ENCODE measurements around the gene PTPRCAP.

DNA sequence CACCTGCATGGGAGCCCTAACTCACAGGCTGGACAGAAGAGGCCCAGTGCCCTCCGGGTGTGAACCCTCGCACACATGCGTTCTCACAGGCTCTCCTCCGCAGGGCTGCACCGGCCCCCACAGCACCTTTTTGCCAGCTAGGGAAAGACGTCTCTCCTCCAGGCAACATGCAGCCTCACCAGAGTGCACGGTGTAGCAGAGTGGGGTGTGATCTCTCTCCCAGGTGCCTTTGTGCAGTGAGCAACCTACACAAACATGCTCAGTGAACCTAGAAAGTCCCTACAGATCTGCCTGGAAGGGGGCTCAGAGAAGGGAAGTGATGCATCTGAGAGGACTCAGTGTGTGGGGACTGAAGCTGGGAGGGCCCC is 25.7 kb downstream of the PTPRCAP start:
- TF ChIP-seq, protein P1, sequence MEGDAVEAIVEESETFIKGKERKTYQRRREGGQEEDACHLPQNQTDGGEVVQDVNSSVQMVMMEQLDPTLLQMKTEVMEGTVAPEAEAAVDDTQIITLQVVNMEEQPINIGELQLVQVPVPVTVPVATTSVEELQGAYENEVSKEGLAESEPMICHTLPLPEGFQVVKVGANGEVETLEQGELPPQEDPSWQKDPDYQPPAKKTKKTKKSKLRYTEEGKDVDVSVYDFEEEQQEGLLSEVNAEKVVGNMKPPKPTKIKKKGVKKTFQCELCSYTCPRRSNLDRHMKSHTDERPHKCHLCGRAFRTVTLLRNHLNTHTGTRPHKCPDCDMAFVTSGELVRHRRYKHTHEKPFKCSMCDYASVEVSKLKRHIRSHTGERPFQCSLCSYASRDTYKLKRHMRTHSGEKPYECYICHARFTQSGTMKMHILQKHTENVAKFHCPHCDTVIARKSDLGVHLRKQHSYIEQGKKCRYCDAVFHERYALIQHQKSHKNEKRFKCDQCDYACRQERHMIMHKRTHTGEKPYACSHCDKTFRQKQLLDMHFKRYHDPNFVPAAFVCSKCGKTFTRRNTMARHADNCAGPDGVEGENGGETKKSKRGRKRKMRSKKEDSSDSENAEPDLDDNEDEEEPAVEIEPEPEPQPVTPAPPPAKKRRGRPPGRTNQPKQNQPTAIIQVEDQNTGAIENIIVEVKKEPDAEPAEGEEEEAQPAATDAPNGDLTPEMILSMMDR (IDR thresholded peaks at IDR 0.05) = no peak
- no peak for TF ChIP-seq POLR2A (IDR thresholded peaks at IDR 0.05)

All from transverse colon (tissue), 3 donors.